Midbrain (tissue), 1 donor: Measurements from ENCODE around the gene IL1A.

Source experiments
- DNase-seq: peaks from one replicate; lab custom pipeline; 2025; lab: John Stamatoyannopoulos, UW

Gene IL1A

GRCh38 chr2:112792419-112792818 lies 8.1 kb upstream of the IL1A start:
- DNase-seq: no peak

- no peak for DNase-seq
Observed at GRCh38 chr2:112791693-112792230, 7.5 kb upstream of the IL1A start.

GRCh38 chr2:112791019-112791418 lies 6.7 kb upstream of the IL1A start:
- DNase-seq: no peak

- DNase-seq: no peak
Observed at GRCh38 chr2:112790305-112790704, 6.0 kb upstream of the IL1A start.

GRCh38 chr2:112789186-112789585 lies 4.9 kb upstream of the IL1A start:
- no peak for DNase-seq

- DNase-seq: no peak
Observed at GRCh38 chr2:112788653-112789052, 4.4 kb upstream of the IL1A start.

GRCh38 chr2:112787729-112788393 lies 3.6 kb upstream of the IL1A start:
- DNase-seq: peak; percentile 15

GRCh38 chr2:112787294-112787693 lies 3.0 kb upstream of the IL1A start:
- no peak for DNase-seq

GRCh38 chr2:112783187-112783714 lies 1.0 kb downstream of the IL1A start:
- DNase-seq: no peak

- no peak for DNase-seq
Observed at GRCh38 chr2:112782234-112782799, 2.0 kb downstream of the IL1A start.

- DNase-seq: no peak
Observed at GRCh38 chr2:112779598-112779997, 4.7 kb downstream of the IL1A start.

- no peak for DNase-seq
Observed at GRCh38 chr2:112777036-112777435, 7.3 kb downstream of the IL1A start.

GRCh38 chr2:112776113-112776512 lies 8.2 kb downstream of the IL1A start:
- no peak for DNase-seq

- DNase-seq: no peak
Observed at GRCh38 chr2:112774536-112775285, 9.6 kb downstream of the IL1A start.

GRCh38 chr2:112773556-112773955 lies 10.7 kb downstream of the IL1A start:
- no peak for DNase-seq

GRCh38 chr2:112772911-112773475 lies 11.3 kb downstream of the IL1A start:
- no peak for DNase-seq

- peak; percentile 5 for DNase-seq
Observed at GRCh38 chr2:112772322-112772721, 12.0 kb downstream of the IL1A start.

GRCh38 chr2:112768432-112768831 lies 15.9 kb downstream of the IL1A start:
- no peak for DNase-seq

GRCh38 chr2:112767693-112768330 lies 16.5 kb downstream of the IL1A start:
- DNase-seq: no peak

GRCh38 chr2:112765251-112765650 lies 19.0 kb downstream of the IL1A start:
- no peak for DNase-seq

- DNase-seq: peak; percentile 96
Observed at GRCh38 chr2:112764071-112765044, 19.9 kb downstream of the IL1A start, which contains the start of gene CKAP2L. Gene CKAP2L (minus strand): TSS chr2:112764609. CDS start chr2:112764598, 11 bp downstream.
